ENCODE measurements around the gene FBXW11.
A peak's percentile ranks its signal among the peaks of the same experiment; 100 is the strongest.

FBXW11 gene

DNA sequence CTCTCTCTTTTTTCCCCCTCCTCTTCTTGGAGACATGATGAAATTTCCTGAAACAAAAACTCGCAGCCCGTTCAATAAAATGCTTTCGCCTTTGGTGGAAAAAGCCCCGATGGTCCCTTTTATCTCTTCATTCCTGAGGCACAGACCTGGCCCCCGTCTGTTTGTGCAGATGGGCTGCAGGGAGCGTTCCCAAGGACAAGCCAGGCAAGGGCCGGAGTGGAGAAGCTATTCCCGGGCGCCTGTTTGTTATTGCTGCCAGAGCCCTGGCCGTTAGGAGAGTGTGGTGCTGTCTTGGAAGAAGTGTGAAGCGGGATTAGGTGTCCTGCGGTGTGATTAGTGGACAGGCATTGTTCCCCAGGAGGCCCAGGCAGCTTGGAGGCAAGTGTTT, 149.0 kb downstream of the FBXW11 start:
- no peak for DNase-seq

DNA sequence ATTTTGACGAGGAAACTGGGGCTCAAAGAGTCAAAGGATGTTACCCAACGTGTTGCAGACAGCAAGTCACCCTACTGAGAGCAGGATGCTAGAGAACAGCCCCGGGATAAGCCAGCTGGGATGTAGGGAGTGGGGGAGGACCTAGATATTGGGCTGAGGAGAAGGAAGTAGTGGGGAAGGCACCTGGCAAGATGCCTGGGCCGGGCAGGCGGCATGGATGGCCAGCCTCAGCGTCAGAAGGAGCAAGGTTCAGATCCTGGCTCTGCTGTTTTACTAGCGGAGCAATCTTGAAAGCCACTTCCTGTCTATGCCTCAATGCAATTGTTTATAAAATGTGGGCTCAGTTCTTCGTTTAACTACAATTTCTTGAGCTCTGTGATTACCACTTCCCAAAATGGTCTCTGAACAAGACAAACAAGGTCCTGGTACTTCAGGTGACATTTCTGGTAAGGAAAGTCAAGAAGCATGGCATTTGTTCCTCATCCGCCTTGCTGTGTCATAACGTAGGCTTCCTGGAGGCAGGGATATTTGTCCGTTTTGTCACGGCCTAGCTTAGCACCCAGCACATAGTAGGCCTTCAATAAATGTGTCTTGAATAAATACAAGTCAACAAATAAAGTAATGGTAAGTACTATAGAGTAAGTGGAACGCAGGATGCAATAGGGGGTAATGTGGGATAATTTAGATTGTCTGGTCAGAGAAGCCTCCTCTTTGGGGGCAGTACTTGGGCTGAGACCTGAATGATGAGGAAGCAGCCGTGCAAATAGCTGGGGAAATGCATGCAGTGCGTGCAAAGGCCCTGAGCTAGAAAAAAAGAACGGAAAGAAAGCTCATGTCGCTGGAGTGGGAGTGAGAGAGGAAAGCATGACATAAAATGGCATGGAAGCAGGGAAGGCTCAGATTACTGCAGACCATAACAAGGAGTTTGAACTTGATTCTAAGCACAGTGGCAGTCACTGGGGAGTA, 150.4 kb downstream of the FBXW11 start:
- no peak for DNase-seq

DNA sequence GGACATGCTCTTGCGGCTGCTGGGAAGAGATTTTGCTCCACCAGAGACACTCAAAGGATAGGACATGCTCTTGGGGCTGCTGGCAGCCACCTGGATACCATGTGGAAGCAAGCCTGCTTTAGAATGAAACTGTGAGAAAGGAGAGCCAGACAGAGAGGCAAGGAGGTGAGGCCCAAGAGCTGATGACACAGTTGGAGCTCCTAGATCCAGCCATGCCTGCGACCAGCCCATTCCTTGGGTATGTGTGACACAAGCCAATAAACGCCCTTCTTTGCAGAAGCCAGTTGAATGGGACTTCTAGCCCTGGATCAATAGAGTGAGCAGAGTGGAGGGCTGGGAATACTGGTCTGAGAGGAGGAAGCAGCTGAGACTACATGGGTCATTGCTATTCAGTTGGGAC, 151.2 kb downstream of the FBXW11 start:
- no peak for DNase-seq

DNA sequence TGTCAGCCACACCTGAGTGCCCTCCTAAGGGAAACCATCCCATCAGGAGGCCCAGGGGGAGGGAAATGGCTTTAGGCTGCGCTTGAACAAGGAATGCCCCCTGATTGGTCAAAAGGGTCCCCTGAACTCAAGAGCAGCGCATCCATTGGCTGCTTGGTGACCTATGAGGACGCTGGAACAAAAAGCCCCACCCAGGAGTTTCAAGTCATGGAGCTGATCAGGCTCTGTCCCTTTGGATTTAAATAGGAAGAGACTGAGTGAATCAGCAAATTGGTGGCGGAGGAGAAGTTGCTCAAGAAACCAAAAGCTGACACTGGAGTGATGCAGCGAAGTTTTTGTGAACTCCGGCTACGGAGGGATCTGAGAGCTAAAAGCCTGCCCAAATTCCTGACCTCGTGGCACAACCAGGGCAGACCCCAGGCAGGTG, 154.2 kb downstream of the FBXW11 start:
- DNase-seq = no peak

DNA sequence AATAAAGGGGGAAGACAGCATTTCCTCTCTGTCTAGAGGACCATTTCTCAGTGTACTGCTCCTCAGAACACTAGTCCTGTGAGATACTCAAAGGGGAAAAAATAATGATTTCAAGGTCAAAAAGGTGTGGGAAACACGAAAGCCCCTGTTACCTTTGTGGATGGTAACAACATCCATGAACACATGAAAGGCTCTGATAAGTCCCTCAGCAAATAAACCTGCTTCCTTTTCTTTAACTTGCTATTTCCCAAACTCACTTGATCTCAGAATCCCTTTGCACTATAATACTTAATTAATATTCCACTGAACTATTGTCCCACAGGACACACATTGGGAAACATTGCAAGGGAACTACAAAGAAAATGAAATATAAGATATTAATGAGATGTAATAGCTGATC, 155.2 kb downstream of the FBXW11 start:
- DNase-seq = no peak

DNA sequence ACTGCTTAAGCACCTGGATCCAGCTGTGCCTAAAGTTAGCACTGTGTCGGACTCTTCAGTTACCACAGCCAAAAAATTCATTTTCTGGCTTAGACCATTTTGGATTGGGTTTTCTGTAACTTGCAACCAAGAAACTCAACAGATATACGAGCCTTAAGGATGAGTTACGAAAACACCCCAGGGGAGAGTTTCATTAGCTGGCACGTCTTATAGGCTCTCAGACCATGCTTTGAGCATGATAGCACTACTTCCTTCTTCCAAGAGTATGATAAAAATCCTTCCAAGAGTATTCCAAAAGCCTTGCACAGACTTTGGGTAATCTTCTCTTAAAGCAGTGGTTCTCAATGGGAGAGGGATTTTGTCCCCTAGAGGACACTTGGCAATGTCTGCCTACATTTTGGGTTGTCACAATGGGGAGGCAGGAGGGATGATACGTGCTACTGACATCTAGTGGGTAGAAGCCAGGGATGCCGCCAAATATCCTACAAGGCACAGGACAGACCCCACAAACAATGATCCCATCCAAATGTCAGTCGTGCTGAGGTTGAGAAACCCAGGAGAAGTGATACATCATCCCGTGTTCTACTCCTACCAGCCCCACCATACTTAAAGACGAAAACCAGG, 156.0 kb downstream of the FBXW11 start:
- no peak for DNase-seq

DNA sequence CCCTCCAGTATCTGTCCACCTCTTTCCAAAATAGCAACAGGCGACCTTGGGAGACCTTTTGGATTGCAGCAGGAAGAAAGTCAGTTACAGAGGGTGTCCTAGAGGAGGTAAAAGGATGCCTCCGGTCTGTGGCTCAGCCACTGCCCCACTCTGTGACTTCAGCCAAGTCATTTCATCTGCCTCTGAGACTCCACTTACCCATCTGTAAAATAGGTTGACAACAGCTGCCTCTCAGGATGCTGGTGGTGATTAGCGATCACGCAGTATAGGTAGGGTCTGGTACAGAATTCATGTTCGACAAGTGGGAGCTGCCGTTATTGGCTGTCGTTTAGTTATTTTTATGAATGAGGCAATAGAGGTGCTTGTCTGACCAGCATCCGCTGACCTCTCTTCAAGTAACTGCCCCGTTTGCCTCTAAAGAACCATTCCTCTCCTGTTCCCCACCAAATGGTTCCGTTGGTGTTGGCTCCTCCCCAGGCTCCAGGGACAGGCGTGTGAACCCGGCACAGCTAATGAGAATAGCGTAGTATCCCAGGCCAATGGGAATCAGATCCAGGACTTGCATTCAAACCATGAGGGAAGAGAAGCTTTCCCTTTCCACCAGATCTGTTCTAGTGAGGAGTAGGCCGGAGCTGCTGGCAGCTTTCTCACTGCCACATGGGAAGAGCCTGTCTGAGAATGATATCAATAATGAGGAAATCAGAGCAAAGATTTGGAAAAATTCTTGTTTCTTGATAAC, 156.7 kb downstream of the FBXW11 start:
- no peak for DNase-seq

DNA sequence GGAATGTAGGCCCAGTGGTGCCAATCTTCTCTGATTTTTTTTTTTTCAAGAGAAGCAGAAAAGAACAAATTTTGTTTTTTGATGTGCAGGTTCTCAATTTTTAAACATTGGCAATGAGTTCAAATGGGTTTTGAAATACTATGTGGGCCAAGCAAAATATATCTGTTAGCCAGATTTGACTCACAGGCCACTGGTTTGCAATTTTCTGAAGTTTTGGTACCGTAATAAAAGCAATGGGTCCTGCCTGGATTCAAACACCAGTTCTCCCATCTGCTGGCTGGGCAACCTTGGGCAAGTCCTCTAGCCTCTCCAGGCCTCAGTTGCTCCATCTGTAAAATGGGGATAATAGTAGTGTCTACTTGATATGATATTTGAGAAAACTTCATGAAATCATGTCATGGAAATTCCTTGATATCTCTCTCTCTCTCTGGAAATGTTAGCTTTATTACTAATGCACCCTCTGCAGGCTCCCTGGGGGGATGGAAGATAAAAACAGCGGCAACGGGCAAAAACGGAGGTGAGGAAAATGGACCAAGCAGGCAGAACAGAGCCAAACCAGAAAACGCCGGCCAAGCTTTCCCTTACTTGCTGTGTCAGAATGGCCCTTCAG, 157.4 kb downstream of the FBXW11 start:
- no peak for DNase-seq

DNA sequence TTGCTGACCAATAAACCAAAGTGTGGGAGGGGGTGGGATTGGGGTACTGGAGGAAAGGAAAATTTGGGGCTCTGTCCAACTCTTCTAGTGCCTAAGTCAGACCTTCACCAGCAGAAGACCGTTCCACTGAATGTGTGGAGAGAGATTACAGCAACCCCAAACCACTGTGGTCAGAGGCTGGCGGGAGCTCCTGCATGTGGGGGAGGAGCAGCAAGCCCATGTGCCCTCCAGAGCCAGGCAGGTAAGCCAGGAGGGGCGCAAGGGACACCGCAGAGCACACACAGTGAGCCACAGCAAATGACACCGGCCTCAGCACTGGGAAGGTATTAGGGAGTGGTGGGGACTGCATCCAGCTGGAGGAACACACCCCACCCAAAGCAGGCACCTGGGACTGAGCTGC, 158.0 kb downstream of the FBXW11 start:
- no peak for DNase-seq

DNA sequence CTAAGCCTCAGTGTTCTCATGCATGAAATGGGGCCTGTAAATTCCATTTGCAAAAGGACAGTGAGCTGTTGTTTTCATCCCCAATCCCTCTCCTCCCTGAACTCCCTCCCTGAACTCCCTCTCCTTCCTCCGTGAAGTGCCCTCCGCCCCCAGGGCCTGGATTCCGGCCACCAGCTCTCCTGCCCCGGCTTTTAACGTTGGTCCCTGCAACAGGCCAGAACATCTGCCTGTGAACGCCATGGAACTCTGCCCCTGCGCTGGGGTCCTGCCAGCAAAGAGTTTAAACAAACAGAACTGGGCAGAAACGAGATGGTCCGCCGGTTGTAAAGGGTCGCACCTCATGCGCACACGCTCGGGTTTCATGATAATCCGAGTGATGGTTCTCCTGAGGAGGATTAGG, 158.4 kb downstream of the FBXW11 start:
- no peak for DNase-seq

DNA sequence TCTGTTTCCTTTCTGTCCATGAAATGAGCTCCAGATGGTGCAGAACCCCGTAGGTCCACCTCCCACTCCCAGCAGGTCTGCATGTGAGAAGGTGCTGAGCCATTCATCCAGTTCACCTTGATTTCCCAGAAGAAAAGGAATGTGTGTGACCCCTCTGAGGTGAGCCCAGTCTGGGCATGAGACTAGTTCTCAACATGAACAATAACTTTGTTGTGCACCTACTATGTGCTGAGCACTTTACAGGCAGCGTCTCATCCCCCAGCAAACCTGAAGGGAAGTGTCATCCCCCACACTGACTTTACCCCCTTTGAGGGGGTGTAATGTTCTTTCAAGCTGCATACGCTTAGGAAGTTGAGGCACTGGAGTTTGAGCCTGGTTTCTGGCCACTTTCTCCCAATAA, 159.4 kb downstream of the FBXW11 start:
- no peak for DNase-seq

DNA sequence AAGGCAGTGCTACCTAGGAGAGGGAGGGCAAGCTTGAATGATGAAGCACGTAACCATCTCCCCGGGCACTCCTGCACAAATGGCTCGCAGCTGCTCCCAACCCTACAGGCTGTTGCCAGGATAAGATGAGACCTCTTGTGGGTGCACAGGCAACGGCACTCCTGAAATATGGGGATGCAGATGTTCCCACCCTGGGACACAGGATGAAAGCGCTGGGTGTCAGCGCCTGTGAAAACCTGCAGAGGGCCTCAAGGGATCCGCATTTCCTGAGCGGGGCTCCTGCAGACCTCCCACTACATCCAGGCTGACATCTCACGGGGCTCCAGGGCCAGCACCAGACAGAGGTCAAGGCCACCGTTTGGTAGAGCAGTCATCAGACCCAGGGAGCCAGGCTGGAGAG, 160.1 kb downstream of the FBXW11 start:
- no peak for DNase-seq

DNA sequence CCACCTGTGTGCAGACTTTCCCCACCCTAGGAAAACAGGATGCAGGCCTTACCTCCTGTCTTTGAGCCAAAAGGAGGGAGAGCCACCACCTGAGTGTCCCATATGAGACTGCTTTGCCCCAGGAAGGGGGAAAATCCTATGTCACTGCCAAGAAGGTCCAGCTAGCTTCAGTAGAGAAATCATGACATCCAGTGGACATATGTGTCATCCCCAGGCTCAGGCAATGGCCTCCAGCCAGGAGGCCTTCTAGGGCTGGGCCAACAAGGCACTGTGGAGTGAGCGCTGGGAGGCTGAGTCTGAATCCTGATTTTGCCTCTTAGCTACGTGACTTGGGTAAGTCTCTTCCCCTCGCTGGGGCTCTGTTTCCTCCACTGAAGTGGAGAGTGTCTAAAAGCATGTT, 160.6 kb downstream of the FBXW11 start:
- no peak for DNase-seq

DNA sequence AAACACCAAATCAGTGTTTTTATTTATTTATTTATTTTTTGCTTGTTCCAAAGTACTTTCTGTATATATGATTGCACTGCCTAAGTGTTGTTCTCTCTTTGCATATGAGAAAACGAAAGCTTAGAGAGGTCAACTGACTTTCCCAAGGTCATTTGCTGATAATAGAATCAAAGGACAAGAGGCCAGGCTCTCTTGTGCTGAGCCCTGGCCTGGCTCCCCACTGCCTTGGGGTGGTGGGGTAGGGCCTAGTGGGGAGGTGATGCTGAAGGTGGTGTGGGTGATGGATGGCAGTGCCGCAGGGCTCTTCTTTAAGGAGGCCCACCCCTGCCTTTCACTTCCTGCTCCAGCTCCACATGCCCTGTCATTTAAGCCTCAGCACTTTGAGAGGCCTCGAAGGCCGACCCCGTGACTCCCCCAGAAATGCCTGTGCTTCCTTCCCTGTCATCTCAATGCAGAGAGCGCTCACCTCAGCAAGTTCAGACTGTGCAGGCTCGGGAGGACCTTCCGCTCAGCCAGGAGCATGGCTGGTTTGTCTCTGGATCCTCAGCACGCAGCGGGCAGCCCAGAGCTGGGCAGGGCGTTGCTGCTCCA, 161.3 kb downstream of the FBXW11 start:
- no peak for DNase-seq

DNA sequence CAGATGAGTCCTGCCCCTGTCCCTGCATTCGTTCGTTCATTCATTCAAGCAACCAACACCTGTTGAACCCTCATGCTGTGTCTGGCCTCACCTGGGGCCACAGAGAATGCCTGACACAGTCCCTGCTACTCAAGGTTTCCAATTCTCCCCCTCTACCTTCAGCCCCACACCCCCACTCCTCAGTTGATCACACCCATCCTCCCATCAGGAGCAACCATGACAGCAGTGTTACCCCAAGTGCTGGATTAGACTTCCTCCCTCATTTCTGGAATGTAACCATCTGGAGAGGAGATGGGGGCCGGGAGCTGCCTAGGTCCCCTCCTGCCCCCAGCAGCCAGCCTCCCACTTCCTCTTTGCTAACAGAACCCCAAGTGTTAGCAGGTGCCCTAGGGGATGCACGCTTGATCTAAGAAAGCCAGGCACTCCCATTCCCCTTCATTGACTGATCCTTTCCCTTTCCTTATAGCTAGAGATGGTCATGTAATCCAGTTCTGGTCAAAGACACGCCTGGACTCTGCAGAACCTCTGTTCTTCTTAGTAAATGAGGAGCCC, 163.6 kb downstream of the FBXW11 start:
- no peak for DNase-seq

DNA sequence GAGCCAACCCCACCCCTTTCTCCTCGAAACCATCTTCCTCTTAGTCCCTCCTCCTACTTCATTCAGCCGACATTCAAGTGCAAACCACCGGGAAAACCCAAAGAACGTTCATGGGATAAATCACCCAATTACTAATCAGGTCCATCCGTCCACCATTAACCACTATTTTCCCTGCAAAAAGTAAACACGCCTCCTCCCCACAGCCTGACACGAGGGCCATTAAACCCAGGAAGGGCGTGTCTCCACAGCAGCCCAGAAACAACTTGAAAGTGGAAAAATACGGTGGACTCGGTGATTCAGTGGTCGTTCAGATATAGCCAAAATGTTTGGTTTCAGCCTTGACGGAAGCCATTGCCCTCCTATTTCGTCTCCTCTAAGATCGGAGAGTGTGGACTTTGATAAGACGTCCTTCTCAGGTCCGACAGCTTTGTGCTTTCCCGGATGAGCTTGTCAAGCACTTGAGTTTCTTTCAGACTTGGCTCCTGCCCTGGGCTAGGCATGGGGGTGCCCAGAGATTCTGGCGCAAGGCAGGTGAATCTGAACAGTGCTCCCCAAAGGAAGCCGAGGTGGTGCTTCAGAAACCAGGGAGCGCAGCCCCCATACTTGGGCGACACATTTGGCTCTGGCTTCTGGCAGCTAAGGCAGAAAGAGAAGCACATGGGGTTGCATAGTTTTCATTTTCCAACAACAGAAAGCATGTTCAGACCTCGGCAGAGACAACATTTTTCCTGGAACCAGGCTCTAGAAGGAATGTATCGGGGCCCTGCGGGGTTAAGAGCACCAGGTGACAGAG, 164.3 kb downstream of the FBXW11 start:
- no peak for DNase-seq

DNA sequence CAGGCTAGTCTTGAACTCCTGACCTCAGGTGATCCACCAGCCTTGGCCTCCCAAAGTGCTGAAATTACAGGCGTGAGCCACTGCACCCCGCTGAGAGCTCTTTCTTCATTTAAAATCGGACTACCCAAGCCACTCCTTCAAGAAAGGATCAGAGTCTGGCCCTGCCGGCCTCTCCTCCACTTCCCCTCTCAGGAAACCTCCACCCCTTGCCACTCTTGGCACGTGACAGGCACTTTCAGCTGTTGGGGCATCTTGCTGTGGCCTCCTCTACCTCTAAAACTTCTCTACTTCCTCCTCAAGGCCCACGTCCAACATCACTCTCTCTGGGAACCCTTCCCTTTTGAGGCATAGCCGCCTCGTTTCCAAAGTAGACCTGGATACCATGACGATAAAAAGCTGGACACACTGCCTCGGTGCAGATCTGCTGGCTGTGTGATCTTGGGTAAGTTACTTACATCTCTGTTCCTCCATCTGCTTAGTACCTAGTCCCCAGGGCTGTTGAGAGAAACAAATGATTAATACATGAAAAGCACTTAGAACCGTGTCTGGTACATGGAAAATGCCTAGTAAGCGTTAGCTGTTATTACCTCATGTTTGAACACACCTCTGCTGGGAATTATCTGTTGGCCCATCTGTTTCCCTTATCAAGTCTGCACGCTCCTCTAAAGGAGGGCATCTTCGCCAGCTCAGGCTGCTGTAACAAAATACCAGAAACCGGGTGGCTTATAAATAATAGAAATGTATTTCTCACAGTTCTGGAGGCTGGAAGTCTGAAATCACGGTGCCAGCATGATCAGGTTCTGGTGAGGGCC, 165.5 kb downstream of the FBXW11 start:
- no peak for DNase-seq

DNA sequence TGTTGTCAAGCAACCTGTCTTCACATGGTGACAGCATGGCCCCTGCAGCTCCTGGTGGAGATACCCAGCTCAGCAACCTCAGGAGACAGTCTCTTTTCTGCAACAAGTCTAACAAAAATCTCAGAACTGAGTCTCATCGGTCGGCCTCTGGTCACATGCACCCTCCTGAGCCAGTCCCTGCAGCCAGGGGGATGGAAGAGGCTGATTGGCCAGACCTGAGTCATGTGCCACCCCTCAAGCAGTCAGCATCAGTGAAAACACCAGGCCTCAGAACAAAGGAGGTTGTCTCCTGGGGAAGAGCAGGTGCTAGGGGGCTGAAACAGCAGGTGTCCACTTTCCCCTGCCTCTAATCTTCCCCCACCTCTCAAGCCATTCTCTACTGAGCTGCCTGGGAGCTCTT, 166.4 kb downstream of the FBXW11 start:
- peak; percentile 15 for DNase-seq

DNA sequence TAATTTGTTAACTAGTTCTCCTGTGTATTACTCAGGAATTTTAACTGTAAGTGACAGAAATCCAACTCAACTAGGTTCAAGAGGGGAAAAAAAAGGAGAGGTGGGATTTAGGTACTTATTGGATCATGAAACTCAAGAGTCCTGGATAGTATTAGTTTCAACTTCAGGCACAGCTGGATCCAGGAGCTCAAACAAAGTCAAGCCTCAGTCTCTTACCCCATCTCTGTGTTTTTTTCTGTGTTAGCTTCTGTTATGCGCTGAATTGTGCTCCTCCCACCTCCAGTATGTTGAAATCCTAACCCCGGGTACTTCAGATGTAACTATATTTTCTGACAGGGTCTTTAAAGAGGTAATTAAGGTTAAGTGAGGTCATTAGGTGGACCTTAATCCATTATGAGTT, 167.3 kb downstream of the FBXW11 start:
- no peak for DNase-seq

DNA sequence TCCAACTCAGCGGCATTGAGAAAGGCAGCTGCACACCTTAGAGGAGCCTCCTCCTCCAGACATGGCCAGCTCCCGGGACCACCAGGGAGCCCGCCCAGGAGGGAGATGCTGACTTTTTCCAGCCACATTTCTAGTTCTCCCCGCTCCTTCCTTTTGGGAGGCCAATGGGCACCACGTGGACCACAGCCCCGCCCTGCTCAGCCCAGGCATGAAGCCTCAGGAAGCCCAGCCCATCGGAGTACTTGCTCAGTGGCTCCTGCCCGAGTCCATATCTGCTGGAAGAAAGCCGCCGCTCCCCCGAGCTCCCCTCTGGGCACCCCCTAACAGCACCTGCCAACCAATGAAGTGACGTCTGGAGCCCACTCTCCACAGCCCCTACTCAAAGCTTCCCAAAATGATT, 168.4 kb downstream of the FBXW11 start:
- no peak for DNase-seq

DNA sequence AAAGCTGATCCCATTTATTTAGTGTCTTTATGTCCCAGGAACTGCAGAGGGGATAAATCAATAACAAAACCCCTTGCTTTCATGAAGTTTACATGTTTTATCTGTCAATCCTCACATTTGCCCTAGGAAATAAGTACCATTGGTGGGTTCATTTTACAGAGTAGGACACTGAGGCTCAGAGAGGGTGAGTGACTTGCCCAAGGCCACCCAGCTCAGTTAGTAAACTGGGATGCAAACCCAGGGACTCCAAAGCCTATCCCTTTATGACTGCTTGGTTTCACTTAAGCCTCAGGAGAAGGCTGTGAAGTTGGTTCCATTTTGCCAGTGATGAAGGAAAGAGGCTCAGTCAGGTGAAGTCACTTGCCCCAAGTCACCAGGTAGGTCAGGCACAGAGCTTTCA, 168.9 kb downstream of the FBXW11 start:
- no peak for DNase-seq
